Fibroblast of pulmonary artery (primary cell): Measurements from ENCODE around the gene PDE11A.
"Not testable (repeated sequence)": the region's sequence is repeated elsewhere in the genome, so short reads cannot be mapped to it uniquely, and the experiment has no call there.

Experiments
- DNase-seq: peaks from one replicate; pipeline ENCODE4 v3.0.0-alpha.2; 2010; ENCODE audit warnings: low read depth
- H3K4me3 ChIP-seq: replicated peaks from 2 replicates; pipeline ENCODE4 v1.5.1; 2011; ENCODE audit warnings: low read depth, mild to moderate bottlenecking, control low read depth, low read length, moderate library complexity
- TF ChIP-seq, protein P1 (sequence below): IDR thresholded peaks from 2 replicates; pipeline ENCODE4 v1.5.1; 2011; ENCODE audit warnings: mild to moderate bottlenecking, control low read depth, low read length, inconsistent platforms; ENCODE audit errors: missing control alignments

The PDE11A gene

DNA sequence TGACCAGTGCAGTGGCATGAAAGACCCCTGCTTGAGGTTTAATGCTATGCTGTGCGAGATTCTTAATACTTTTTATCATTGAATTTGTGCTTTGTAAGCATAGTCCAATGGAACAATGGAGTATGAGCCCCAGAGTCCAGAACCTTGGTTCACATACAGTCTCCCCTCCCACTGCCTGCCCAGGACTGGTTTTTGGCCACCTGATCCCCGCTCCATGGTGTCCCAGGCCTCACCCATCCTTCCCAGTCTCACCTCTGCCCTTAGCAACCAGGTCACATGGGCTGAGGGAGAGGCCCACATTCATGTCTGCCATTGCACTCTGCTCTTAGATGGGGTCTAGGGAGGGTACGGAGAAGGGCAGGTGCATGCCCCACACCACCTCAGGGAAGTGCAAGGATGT is 6.3 kb downstream of the PDE11A start:
- TF ChIP-seq, protein P1, sequence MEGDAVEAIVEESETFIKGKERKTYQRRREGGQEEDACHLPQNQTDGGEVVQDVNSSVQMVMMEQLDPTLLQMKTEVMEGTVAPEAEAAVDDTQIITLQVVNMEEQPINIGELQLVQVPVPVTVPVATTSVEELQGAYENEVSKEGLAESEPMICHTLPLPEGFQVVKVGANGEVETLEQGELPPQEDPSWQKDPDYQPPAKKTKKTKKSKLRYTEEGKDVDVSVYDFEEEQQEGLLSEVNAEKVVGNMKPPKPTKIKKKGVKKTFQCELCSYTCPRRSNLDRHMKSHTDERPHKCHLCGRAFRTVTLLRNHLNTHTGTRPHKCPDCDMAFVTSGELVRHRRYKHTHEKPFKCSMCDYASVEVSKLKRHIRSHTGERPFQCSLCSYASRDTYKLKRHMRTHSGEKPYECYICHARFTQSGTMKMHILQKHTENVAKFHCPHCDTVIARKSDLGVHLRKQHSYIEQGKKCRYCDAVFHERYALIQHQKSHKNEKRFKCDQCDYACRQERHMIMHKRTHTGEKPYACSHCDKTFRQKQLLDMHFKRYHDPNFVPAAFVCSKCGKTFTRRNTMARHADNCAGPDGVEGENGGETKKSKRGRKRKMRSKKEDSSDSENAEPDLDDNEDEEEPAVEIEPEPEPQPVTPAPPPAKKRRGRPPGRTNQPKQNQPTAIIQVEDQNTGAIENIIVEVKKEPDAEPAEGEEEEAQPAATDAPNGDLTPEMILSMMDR = no peak
- no peak for DNase-seq
- no peak overlapping the region for H3K4me3 ChIP-seq

DNA sequence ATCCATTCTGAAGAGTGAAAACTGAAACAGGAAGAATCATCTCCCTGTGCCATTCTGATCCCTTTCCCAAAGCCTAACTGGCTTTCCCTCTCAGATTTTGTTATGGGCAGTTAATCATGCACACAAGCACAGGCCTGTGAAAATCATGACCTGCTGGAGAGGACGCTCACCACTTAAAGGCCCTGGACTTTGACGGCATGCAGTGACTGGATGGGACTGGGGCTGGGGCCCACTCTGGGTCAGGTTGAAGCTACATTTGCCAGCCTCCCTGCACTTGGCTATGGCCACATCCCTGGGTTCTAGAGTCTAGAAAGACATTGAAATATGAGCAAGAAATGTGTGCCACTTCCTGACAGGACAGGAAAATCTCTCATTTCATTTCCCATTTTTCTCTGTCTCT is 12.9 kb downstream of the PDE11A start:
- no peak for DNase-seq
- TF ChIP-seq, protein P1 = no peak
- H3K4me3 ChIP-seq = no peak overlapping the region

DNA sequence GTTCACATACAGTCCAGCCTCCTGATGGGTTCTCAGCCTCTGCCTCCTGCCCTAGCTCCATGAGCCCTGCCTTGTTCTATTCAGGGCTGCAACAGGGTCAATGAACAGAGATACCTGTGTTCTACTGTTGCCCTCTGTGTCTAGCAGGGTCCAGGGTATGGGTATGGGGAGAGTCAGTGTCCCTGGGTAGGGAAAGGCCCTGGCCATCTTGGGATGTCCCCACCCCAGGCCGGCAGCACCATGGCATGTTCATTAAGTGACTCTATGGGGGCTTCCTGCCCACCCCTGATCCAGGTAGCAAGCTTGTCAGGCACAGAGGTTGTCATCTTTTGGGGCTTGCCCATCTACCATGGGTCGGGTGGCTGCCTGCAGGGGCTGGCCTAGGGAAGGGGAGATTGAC is 13.5 kb downstream of the PDE11A start:
- H3K4me3 ChIP-seq = no peak overlapping the region
- DNase-seq = no peak
- TF ChIP-seq, protein P1 = no peak

DNA sequence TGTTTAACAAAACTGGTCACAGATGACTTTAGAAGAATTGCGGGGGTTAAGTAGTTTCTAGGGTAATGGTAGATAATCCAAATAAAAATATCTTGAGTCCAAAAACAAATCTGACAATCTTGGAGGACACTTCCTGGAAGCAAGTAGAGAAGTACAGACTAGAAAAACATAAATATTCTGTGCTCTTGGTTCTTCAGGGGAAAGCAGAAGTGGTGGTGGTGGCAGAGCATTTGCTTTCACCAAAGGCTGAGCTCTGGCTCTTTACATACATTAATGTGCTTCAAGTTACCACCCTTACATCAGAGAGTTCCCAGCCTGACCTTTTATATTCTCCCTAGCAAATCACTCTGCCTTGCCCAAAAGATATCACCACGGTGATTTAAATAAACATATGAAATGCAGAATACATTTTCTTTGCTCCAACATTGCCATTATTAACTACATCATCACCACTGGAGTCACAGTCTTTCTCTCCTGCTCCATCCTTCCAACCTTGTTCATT is 15.3 kb downstream of the PDE11A start:
- TF ChIP-seq, protein P1 = no peak

DNA sequence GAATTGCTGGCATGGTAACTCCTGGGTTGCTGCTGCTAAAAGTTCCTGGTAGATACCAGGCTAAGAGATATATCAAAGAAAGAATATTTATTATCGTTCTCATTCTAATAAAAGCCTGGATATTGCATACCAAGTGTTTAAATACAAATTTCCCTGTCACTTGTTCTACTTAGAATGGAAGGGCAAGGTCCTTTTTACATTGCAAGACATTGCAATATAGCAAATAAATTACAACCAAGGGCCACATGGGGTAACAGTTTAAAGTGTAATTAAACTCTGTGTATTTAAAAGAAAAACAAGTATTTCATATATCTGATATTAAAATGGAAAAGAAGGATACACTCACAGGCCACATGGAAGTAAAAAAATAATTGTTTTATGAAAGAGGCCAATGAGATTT is 16.2 kb downstream of the PDE11A start:
- TF ChIP-seq, protein P1 = no peak
- no peak overlapping the region for H3K4me3 ChIP-seq
- no peak for DNase-seq

More for the DNA sequence above, 15.3 kb downstream of the PDE11A start:
- DNase-seq = no peak
- no peak overlapping the region for H3K4me3 ChIP-seq

DNA sequence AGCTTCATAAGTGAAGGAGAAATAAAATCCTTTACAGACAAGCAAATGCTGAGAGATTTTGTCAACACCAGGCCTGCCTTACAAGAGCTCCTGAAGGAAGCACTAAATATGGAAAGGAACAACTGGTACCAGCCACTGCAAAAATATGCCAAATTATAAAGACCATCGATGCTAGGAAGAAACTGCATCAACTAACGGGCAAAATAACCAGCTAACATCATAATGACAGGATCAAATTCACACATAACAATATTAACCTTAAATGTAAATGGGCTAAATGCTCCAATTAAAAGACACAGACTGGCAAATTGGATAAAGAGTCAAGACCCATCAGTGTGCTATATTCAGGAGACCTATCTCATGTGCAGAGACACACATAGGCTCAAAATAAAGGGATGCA is 21.3 kb downstream of the PDE11A start:
- DNase-seq, H3K4me3 ChIP-seq: not testable (repeated sequence)

DNA sequence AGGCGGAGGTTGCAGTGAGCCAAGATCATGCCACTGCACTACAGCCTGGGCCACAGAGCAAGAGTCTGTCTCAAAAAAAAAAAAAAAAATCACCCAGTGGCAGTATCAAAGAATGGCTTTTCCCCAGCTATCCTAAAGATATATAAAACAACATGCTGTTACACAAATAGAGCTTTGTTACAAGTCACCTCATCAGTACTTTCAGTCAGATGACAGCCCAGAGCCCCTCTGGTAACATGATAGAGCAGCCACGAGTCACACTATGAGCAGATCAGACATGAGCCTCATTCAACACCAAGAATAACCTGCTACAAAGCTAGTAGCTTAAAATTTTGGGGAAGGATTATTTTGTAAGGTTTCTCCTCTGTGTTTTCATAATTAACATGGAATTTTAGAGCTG is 25.2 kb downstream of the PDE11A start:
- TF ChIP-seq, protein P1 = no peak
- H3K4me3 ChIP-seq = no peak overlapping the region

DNA sequence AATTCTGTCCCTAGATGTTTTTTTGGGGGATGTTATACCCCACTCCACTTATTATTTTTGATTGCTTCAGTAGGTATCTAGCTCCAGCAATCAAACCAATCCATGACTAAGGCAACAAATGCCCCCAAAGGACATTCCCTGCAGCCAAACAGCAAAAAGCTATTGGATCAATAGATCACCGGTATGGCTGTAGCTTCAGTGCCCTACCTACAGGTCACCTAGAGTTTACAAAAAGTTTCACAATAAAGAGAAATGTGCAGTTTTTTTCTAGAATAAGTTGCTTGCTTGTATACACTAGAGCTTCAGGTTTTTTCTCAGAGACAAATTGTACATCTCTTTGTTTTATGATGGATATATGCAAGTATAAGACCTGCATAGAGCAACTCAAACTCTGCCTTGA is 27.7 kb downstream of the PDE11A start:
- DNase-seq = no peak
- TF ChIP-seq, protein P1 = no peak
- no peak overlapping the region for H3K4me3 ChIP-seq

More for the DNA sequence above, 25.2 kb downstream of the PDE11A start:
- DNase-seq = no peak
